H1 (cell line): ENCODE results near the gene SAAL1. TPM values are rescaled to one million over a fixed set of nuclear protein-coding genes. Genes with fewer than 3 reads are reported as not detected.

Experiments
- CTCF ChIA-PET: fragments of 300-600 bp; sonication (Branson Sonifier 250); formaldehyde crosslinking; loops from one replicate; lab custom pipeline; 2021; ENCODE audit not compliant: partially characterized antibody; lab: Charles Lee
- POLR2A ChIA-PET: fragments of 300-600 bp; sonication (Branson Sonifier 250); formaldehyde crosslinking; loops from one replicate; lab custom pipeline; 2021; ENCODE audit warnings: inconsistent platforms; ENCODE audit not compliant: partially characterized antibody; lab: Charles Lee
- DNase-seq, 2 experiments: peaks; one replicate each; pipeline versions ENCODE4 v3.0.0 to v3.0.0-alpha.2; 2010 to 2022; ENCODE audit warnings: low spot score in 2 of 2, low read depth in 1 of 2, mixed read lengths in 1 of 2
- FAIRE-seq: peaks from 2 replicates; lab custom pipeline; 2011; peaks lifted over from hg19 to GRCh38; lab: Jason Lieb, UNC
- H2AFZ ChIP-seq: 2 replicates; pipeline ENCODE4 v1.8.1; 2012; ENCODE audit warnings: low read length, inconsistent platforms
- H2AK5ac ChIP-seq: 2 replicates; pipeline ENCODE4 v1.6.1; 2013; ENCODE audit warnings: low read depth, low read length
- H2BK120ac ChIP-seq: replicated peaks from 2 replicates; pipeline ENCODE3; 2013; ENCODE audit warnings: low read depth, low read length, inconsistent platforms
- H2BK12ac ChIP-seq: 2 replicates; pipeline ENCODE4 v1.6.1; 2013; ENCODE audit warnings: low read depth, low read length
- H2BK15ac ChIP-seq: 2 replicates; pipeline ENCODE4 v1.6.1; 2013; ENCODE audit warnings: low read length
- H2BK20ac ChIP-seq: 2 replicates; pipeline ENCODE4 v1.6.1; 2013; ENCODE audit warnings: low read length
- H2BK5ac ChIP-seq: 2 replicates; pipeline ENCODE4 v1.6.1; 2013; ENCODE audit warnings: low read depth, low read length
- H3K14ac ChIP-seq: 2 replicates; pipeline ENCODE4 v1.6.1; 2013; ENCODE audit warnings: inconsistent platforms; ENCODE audit not compliant: insufficient read length
- H3K18ac ChIP-seq: 2 replicates; pipeline ENCODE4 v1.6.1; 2013; ENCODE audit warnings: low read length; ENCODE audit errors: extremely low read depth
- H3K23ac ChIP-seq: 2 replicates; pipeline ENCODE4 v1.6.1; 2013; ENCODE audit warnings: inconsistent platforms; ENCODE audit not compliant: insufficient read length
- H3K23me2 ChIP-seq: 2 replicates; pipeline ENCODE4 v1.6.1; 2013; ENCODE audit warnings: low read depth, low read length
- H3K27ac ChIP-seq: 2 replicates; pipeline ENCODE4 v1.6.1; 2011; ENCODE audit warnings: low read depth, low read length, inconsistent platforms
- H3K27me3 ChIP-seq, 4 experiments: replicated peaks in 1 of 4; 1 replicate in 1 of 4; 2 replicates in 3 of 4; pipeline versions ENCODE4 v1.6.1 to v1.8.1; 2011 to 2013; ENCODE audit warnings: low read length in 3 of 4, mild to moderate bottlenecking in 3 of 4, inconsistent platforms in 2 of 4, mixed read lengths in 2 of 4, moderate library complexity in 1 of 4; ENCODE audit not compliant: control insufficient read depth in 3 of 4, insufficient read depth in 3 of 4; ENCODE audit errors: extremely low read depth in 1 of 4
- H3K36me3 ChIP-seq, 4 experiments: 2 replicates each; pipeline versions ENCODE4 v1.6.1 to v1.8.1; 2011 to 2013; ENCODE audit warnings: mild to moderate bottlenecking in 4 of 4, low read length in 3 of 4, moderate library complexity in 2 of 4, control low read depth in 1 of 4, inconsistent platforms in 1 of 4; ENCODE audit not compliant: insufficient read depth in 4 of 4, control insufficient read depth in 2 of 4
- H3K4ac ChIP-seq: replicated peaks from 2 replicates; pipeline ENCODE3; 2013; ENCODE audit warnings: low read length, low read depth, mixed read lengths, inconsistent platforms; ENCODE audit not compliant: insufficient read length
- H3K4me1 ChIP-seq, 4 experiments: replicated peaks in 1 of 4; 1 replicate in 1 of 4; 2 replicates in 3 of 4; pipeline versions ENCODE4 v1.6.1 to v1.8.1; 2011 to 2013; ENCODE audit warnings: low read length in 3 of 4, inconsistent platforms in 2 of 4, mixed read lengths in 1 of 4; ENCODE audit not compliant: insufficient read depth in 4 of 4, control insufficient read depth in 3 of 4
- H3K4me2 ChIP-seq, 2 experiments: 2 replicates each; pipeline versions ENCODE4 v1.6.1 to v1.8.1; 2011 to 2013; ENCODE audit warnings: low read depth in 2 of 2, low read length in 2 of 2, control low read depth in 1 of 2, inconsistent platforms in 1 of 2, mild to moderate bottlenecking in 1 of 2; ENCODE audit not compliant: insufficient read depth in 1 of 2
- H3K4me3 ChIP-seq, 4 experiments: fragments of 200-600, 300-600 bp in 1 of 4; sonication (generic), shearing (Covaris generic), sonication (Bioruptor Twin) in 1 of 4; 2 replicates each; pipeline versions ENCODE4 v1.5.1 to v1.8.1; 2011 to 2016; ENCODE audit warnings: low read length in 4 of 4, low read depth in 3 of 4, control low read depth in 2 of 4, inconsistent platforms in 2 of 4, mild to moderate bottlenecking in 2 of 4, mixed read lengths in 1 of 4, moderate library complexity in 1 of 4; ENCODE audit not compliant: insufficient read depth in 2 of 4; ENCODE audit errors: extremely low read depth in 1 of 4
- H3K56ac ChIP-seq: replicated peaks from 2 replicates; pipeline ENCODE3; 2013; ENCODE audit warnings: low read depth, mild to moderate bottlenecking, mixed read lengths, low read length, inconsistent platforms; ENCODE audit not compliant: insufficient read length
- H3K79me1 ChIP-seq: 2 replicates; pipeline ENCODE4 v1.6.1; 2013; ENCODE audit warnings: low read depth, low read length, control low read depth
- H3K79me2 ChIP-seq, 2 experiments: 2 replicates each; pipeline versions ENCODE4 v1.6.1 to v1.8.1; 2012 to 2013; ENCODE audit warnings: low read length in 2 of 2, mild to moderate bottlenecking in 2 of 2, inconsistent platforms in 1 of 2; ENCODE audit not compliant: insufficient read depth in 2 of 2, control insufficient read depth in 1 of 2
- H3K9ac ChIP-seq, 4 experiments: replicated peaks in 1 of 4; 1 replicate in 1 of 4; 2 replicates in 3 of 4; pipeline versions ENCODE4 v1.6.1 to v1.8.1; 2011 to 2013; ENCODE audit warnings: low read depth in 3 of 4, low read length in 3 of 4, control low read depth in 2 of 4, mild to moderate bottlenecking in 2 of 4, moderate library complexity in 2 of 4, inconsistent platforms in 1 of 4; ENCODE audit errors: extremely low read depth in 1 of 4
- H3K9me3 ChIP-seq, 2 experiments: 2 replicates each; pipeline versions ENCODE4 v1.6.1 to v1.8.1; 2012 to 2013; ENCODE audit warnings: mild to moderate bottlenecking in 2 of 2, moderate library complexity in 2 of 2, control low read depth in 1 of 2, inconsistent platforms in 1 of 2, low read depth in 1 of 2, low read length in 1 of 2, mixed read lengths in 1 of 2; ENCODE audit not compliant: insufficient read depth in 2 of 2
- H4K20me1 ChIP-seq, 2 experiments: replicated peaks in 1 of 2; 2 replicates each; pipeline versions ENCODE3 to v1.8.1; 2011 to 2013; ENCODE audit warnings: inconsistent platforms in 2 of 2, low read length in 2 of 2, mild to moderate bottlenecking in 1 of 2; ENCODE audit not compliant: insufficient read depth in 2 of 2, control insufficient read depth in 1 of 2
- H4K5ac ChIP-seq: 2 replicates; pipeline ENCODE4 v1.6.1; 2013; ENCODE audit warnings: low read length, low read depth, mixed read lengths, inconsistent platforms; ENCODE audit not compliant: insufficient read length
- H4K8ac ChIP-seq: 2 replicates; pipeline ENCODE4 v1.8.0; 2013; ENCODE audit warnings: mild to moderate bottlenecking, moderate library complexity, low read length, inconsistent platforms; ENCODE audit not compliant: insufficient read depth; ENCODE audit errors: extremely low read depth
- H4K91ac ChIP-seq: replicated peaks from 2 replicates; pipeline ENCODE3; 2013; ENCODE audit warnings: low read length, mixed read lengths, inconsistent platforms; ENCODE audit not compliant: insufficient read length
- CHD1 ChIP-seq: IDR thresholded peaks from 2 replicates; pipeline ENCODE4 v1.6.1; 2012; ENCODE audit warnings: low read depth, low read length, improper control_type of control experiment
- GTF2F1 ChIP-seq: IDR thresholded peaks from 2 replicates; pipeline ENCODE4 v1.6.1; 2012; ENCODE audit warnings: low read depth, low read length, improper control_type of control experiment, borderline replicate concordance
- RAD21 ChIP-seq, 2 experiments: IDR thresholded peaks in 1 of 2; conservative IDR thresholded peaks in 1 of 2; 2 replicates each; pipeline ENCODE4 v1.6.1; 2011; ENCODE audit warnings: low read depth in 2 of 2, low read length in 2 of 2, improper control_type of control experiment in 1 of 2, inconsistent platforms in 1 of 2, mild to moderate bottlenecking in 1 of 2, moderate library complexity in 1 of 2
- RNF2 ChIP-seq: fragments of 200-900, 300-1000 bp; sonication (generic); IDR thresholded peaks from 2 replicates; pipeline ENCODE4 v1.7.1; 2016; ENCODE audit warnings: borderline replicate concordance, low read depth, mild to moderate bottlenecking, antibody characterized with exemption, low read length; ENCODE audit not compliant: poor library complexity, severe bottlenecking; ENCODE audit errors: missing control alignments
- SP2 ChIP-seq: IDR thresholded peaks from 2 replicates; pipeline ENCODE4 v1.6.1; 2012; ENCODE audit warnings: mild to moderate bottlenecking, low read length, inconsistent platforms
- TEAD4 ChIP-seq: IDR thresholded peaks from 2 replicates; pipeline ENCODE4 v1.6.1; 2012; ENCODE audit warnings: low read depth, low read length, inconsistent platforms, mixed read lengths
- WGBS, 2 experiments: shearing (Covaris generic) in 1 of 2; methylation state at CpG; one replicate each; pipeline versions ENCODE4 v1.1.6 to v1.1.7; 2013 to 2015; ENCODE audit warnings: low lambda C conversion rate in 2 of 2, mixed read lengths in 2 of 2, inconsistent platforms in 1 of 2, low coverage in 1 of 2, missing lambda C conversion rate in 1 of 2; ENCODE audit not compliant: insufficient replicate concordance in 2 of 2, insufficient coverage in 1 of 2, insufficient read length in 1 of 2; ENCODE audit errors: extremely low coverage in 1 of 2, missing lambda C conversion rate in 1 of 2; 5-methylcytosine and 5-hydroxymethylcytosine counted together
- polyA plus RNA-seq, 7 experiments: library from polyadenylated mRNA; depleted of rRNA in 3 of 7; stranded (reverse) in 5 of 7; unstranded in 2 of 7; fragments of >200 nt in 5 of 7; fragments of 200-250 nt in 2 of 7; gene quantifications; 1 replicate in 5 of 7; 2 replicates in 1 of 7; 4 replicates in 1 of 7; pipeline versions ENCODE4 v1.2.1 to v1.2.3, GENCODE V29; 2011 to 2013; ENCODE audit warnings: missing spikeins in 2 of 7, mixed read lengths in 2 of 7
- total RNA-seq: library from RNA; stranded (reverse); fragmentation: NEBNext Ultra II Directional; extraction: Animal tissue kit (Norgen Biotek cat#: 25700); gene quantifications from 2 replicates; pipeline ENCODE4 v1.2.1, GENCODE V29; 2021
- TF ChIP-seq, protein P1 (sequence below), 3 experiments: IDR thresholded peaks; 1 replicate in 2 of 3; 2 replicates in 1 of 3; pipeline versions ENCODE4 v1.5.1 to v1.6.1; 2011; ENCODE audit warnings: low read length in 3 of 3, mild to moderate bottlenecking in 3 of 3, inconsistent platforms in 2 of 3, low read depth in 1 of 3, moderate library complexity in 1 of 3; ENCODE audit not compliant: insufficient read depth in 1 of 3; ENCODE audit errors: control extremely low read depth in 1 of 3

Gene SAAL1
- total and polyA plus RNA-seq, 2 of the 8 experiments (the other 6 are each of a cell fraction or from before 2014, with no cell fraction given): 26.4 to 46.6 TPM

DNA sequence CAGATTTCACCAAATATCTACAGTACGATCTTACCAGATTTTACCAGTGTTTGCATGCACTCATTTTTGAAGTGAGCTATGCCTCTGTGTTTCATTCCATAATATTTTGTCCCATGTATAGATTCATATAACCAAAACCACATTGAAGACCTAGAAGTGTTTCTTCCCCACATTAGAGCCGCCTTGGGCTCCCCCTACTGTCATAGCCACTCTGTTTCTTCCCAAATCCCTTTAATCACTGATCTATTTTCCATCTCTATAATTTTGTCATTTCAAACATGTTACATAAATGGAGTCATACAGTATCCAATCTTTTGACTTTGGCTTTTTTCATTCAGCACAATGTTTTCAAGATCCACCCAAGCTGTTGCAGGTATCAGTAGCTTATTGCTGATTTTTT lies 39.1 kb upstream of the SAAL1 start:
- Histone ChIP-seq H3K4me2 (no peak overlapping the region), H3K18ac (no peak overlapping the region), H4K20me1 (no peaks in the 10 kb centered on the region), H3K9ac (no peak overlapping the region), H2BK20ac (no peak overlapping the region), H3K79me2 (no peaks in the 10 kb centered on the region), H3K56ac (no peak overlapping the region), H3K4me3 (no peak overlapping the region), H4K91ac (no peak overlapping the region), H2BK15ac (no peak overlapping the region), H2BK120ac (no peak overlapping the region), H3K36me3 (no peaks in the 10 kb centered on the region), H3K79me1 (no peaks in the 10 kb centered on the region), H3K4me1 (no peaks in the 10 kb centered on the region), H3K23ac (no peak overlapping the region), H2BK12ac (no peak overlapping the region), H3K27ac (no peak overlapping the region), H4K8ac (no peak overlapping the region), H3K14ac (no peak overlapping the region), H3K27me3 (no peaks in the 10 kb centered on the region), H3K23me2 (no peaks in the 10 kb centered on the region), H3K4ac (no peak overlapping the region), H4K5ac (no peak overlapping the region), H2AK5ac (no peak overlapping the region), H2AFZ (no peak overlapping the region), H2BK5ac (no peak overlapping the region), H3K9me3 (no peaks in the 10 kb centered on the region)
- WGBS, 2 experiments: 88% methylated on average over 2 of the region's 2 CpGs; no CpG with 5 or more reads in 1 of the 2 experiments
- no peak for TF ChIP-seq SP2
- TF ChIP-seq RAD21 (IDR thresholded peaks at IDR 0.05 in 1 of 2, conservative IDR thresholded peaks at IDR 0.05 in 1 of 2; ENCODE audit: low read depth in 2 of 2, low read length in 2 of 2): peak; percentile 31 to 33; a peak in 2 of 4 replicates
- no peak for TF ChIP-seq RNF2
- TF ChIP-seq TEAD4: no peak
- TF ChIP-seq, protein P1, sequence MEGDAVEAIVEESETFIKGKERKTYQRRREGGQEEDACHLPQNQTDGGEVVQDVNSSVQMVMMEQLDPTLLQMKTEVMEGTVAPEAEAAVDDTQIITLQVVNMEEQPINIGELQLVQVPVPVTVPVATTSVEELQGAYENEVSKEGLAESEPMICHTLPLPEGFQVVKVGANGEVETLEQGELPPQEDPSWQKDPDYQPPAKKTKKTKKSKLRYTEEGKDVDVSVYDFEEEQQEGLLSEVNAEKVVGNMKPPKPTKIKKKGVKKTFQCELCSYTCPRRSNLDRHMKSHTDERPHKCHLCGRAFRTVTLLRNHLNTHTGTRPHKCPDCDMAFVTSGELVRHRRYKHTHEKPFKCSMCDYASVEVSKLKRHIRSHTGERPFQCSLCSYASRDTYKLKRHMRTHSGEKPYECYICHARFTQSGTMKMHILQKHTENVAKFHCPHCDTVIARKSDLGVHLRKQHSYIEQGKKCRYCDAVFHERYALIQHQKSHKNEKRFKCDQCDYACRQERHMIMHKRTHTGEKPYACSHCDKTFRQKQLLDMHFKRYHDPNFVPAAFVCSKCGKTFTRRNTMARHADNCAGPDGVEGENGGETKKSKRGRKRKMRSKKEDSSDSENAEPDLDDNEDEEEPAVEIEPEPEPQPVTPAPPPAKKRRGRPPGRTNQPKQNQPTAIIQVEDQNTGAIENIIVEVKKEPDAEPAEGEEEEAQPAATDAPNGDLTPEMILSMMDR (IDR thresholded peaks at IDR 0.05; ENCODE audit: control extremely low read depth in 1 of 3, insufficient read depth in 1 of 3, low read depth in 1 of 3, low read length in 3 of 3): peak in 2 of 3 experiments; percentile 25 to 40; a peak in 2 of 4 replicates
- TF ChIP-seq CHD1: no peak
- TF ChIP-seq GTF2F1: no peak
- POLR2A ChIA-PET: no interaction called here
- CTCF ChIA-PET: interaction anchor here (0.6 to 3.8 kb wide), 15 partner anchors 9 to 229 kb away, joined by 3 to 26 read pairs (median 4); no protein-coding TSS in a partner anchor
- DNase-seq: no peak
- no peak for FAIRE-seq
